K562 (cell line): ENCODE data around the gene PLCB1. TPM values are rescaled to one million over a fixed set of nuclear protein-coding genes. Genes with fewer than 3 reads are reported as not detected.

Experiments
- ATAC-seq: fragments of 200-7000 bp; cut with Tn5 transposase; 3 replicates; pipeline ENCODE4 v1.9.1; 2020; ENCODE audit warnings: moderate library complexity
- BruUV-seq: library from RNA; stranded (reverse); fragments of 400-500 nt; replicated peaks from 2 replicates; lab custom pipeline; 2021; lab: Mats Ljungman, UMichigan
- CTCF ChIA-PET: fragments of 300-600 bp; formaldehyde crosslinking; extraction: SDS; loops from one replicate; lab custom pipeline; 2021; ENCODE audit warnings: low intra/inter-chr PET ratio; lab: Yijun Ruan, JAX
- POLR2A ChIA-PET: fragments of 300-600, 350-650 bp; sonication (Branson Sonifier 250); formaldehyde crosslinking; extraction: SDS; loops from one replicate; lab custom pipeline; 2021; ENCODE audit warnings: antibody characterized with exemption, inconsistent platforms; lab: Yijun Ruan, JAX
- DNase-seq, 4 experiments: peaks; one replicate each; pipeline versions ENCODE4 v3.0.0 to v3.0.0-alpha.2; 2011 to 2018; ENCODE audit warnings: low spot score in 3 of 4, mixed read lengths in 3 of 4; ENCODE audit errors: extremely low read depth in 1 of 4
- FAIRE-seq: peaks from 2 replicates; lab custom pipeline; 2011; peaks lifted over from hg19 to GRCh38; lab: Jason Lieb, UNC
- H2AFZ ChIP-seq: 2 replicates; pipeline ENCODE4 v1.6.0; 2011; ENCODE audit warnings: low read depth, low read length, control low read depth, inconsistent platforms
- H3K27ac ChIP-seq: fragments of 200-600 bp; 3 replicates; pipeline ENCODE4 v1.8.0; 2011; ENCODE audit warnings: low read depth, mild to moderate bottlenecking, control low read depth, inconsistent platforms, low read length, moderate library complexity, mixed read lengths; ENCODE audit errors: extremely low read depth
- H3K27me3 ChIP-seq, 2 experiments: fragments of 300-600 bp in 1 of 2; 2 replicates in 1 of 2; 3 replicates in 1 of 2; pipeline versions ENCODE4 v1.6.0 to v1.8.0; 2011; ENCODE audit warnings: inconsistent platforms in 2 of 2, low read length in 2 of 2, mild to moderate bottlenecking in 1 of 2, mixed read lengths in 1 of 2, moderate library complexity in 1 of 2; ENCODE audit not compliant: control insufficient read depth in 2 of 2, insufficient read depth in 2 of 2
- H3K36me3 ChIP-seq: fragments of 300-600 bp; 3 replicates; pipeline ENCODE4 v1.8.0; 2011; ENCODE audit warnings: mild to moderate bottlenecking, low read length, inconsistent platforms; ENCODE audit not compliant: control insufficient read depth, insufficient read depth
- H3K4me1 ChIP-seq, 2 experiments: fragments of 200-600 bp in 1 of 2; replicated peaks in 1 of 2; 2 replicates in 1 of 2; 3 replicates in 1 of 2; pipeline versions ENCODE4 v1.5.1 to v1.8.0; 2011; ENCODE audit warnings: inconsistent platforms in 2 of 2, low read length in 2 of 2, mild to moderate bottlenecking in 1 of 2, mixed read lengths in 1 of 2, moderate library complexity in 1 of 2; ENCODE audit not compliant: control insufficient read depth in 2 of 2, insufficient read depth in 2 of 2
- H3K4me2 ChIP-seq: 2 replicates; pipeline ENCODE4 v1.6.1; 2011; ENCODE audit warnings: low read length, control low read depth, inconsistent platforms, mixed read lengths; ENCODE audit not compliant: insufficient read depth
- H3K4me3 ChIP-seq: fragments of 200-600 bp; sonication (generic), shearing (Covaris generic); 2 replicates; pipeline ENCODE4 v1.5.1; 2016; ENCODE audit warnings: control low read depth, inconsistent platforms
- H3K79me2 ChIP-seq: fragments of 200-600 bp; 3 replicates; pipeline ENCODE4 v1.8.0; 2011; ENCODE audit warnings: low read length, inconsistent platforms; ENCODE audit not compliant: control insufficient read depth, insufficient read depth
- H3K9ac ChIP-seq, 2 experiments: 2 replicates each; pipeline versions ENCODE4 v1.6.0 to v1.6.1; 2011; ENCODE audit warnings: low read depth in 2 of 2, low read length in 2 of 2, control low read depth in 1 of 2, inconsistent platforms in 1 of 2, mild to moderate bottlenecking in 1 of 2, mixed read lengths in 1 of 2; ENCODE audit not compliant: insufficient read depth in 1 of 2
- H3K9me1 ChIP-seq: one replicate; pipeline ENCODE4 v1.6.0; 2011; ENCODE audit warnings: inconsistent platforms, mild to moderate bottlenecking, low read length, moderate library complexity; ENCODE audit not compliant: control insufficient read depth, insufficient read depth
- H3K9me3 ChIP-seq: replicated peaks from 2 replicates; pipeline ENCODE4 v1.5.1; 2011; ENCODE audit warnings: low read depth, low read length, inconsistent platforms; ENCODE audit not compliant: control insufficient read depth, insufficient read depth
- H4K20me1 ChIP-seq: replicated peaks from 2 replicates; pipeline ENCODE4 v1.6.1; 2011; ENCODE audit warnings: low read length, inconsistent platforms, mixed read lengths; ENCODE audit not compliant: control insufficient read depth, insufficient read depth
- BCOR ChIP-seq: fragments of 450-650 bp; IDR thresholded peaks from 2 replicates; pipeline ENCODE4 v1.6.1; 2016
- BHLHE40 ChIP-seq: IDR thresholded peaks from 2 replicates; pipeline ENCODE4 v1.6.1; 2011; ENCODE audit warnings: low read length, improper control_type of control experiment
- COPS2 ChIP-seq: fragments of 450-650 bp; conservative IDR thresholded peaks from 2 replicates; pipeline ENCODE4 v1.6.1; 2016; ENCODE audit warnings: mild to moderate bottlenecking, moderate library complexity
- FIP1L1 ChIP-seq: fragments of 200-400 bp; formaldehyde crosslinking; IDR thresholded peaks from 2 replicates; pipeline ENCODE4 v1.6.1; 2018; ENCODE audit warnings: mild to moderate bottlenecking, low read depth, low read length; ENCODE audit not compliant: poor library complexity, severe bottlenecking
- GABPA ChIP-seq: fragments of 200-800 bp; sonication (Bioruptor generic); conservative IDR thresholded peaks from 2 replicates; pipeline ENCODE4 v1.6.1; 2016; ENCODE audit warnings: low read depth, missing genetic modification characterization, missing compliant biosample characterization
- HNRNPLL ChIP-seq: fragments of 200-400 bp; formaldehyde crosslinking; IDR thresholded peaks from 2 replicates; pipeline ENCODE4 v1.6.1; 2017; ENCODE audit warnings: low read length, low read depth, mild to moderate bottlenecking; ENCODE audit not compliant: poor library complexity, severe bottlenecking
- ILF3 ChIP-seq: fragments of 450-650 bp; IDR thresholded peaks from 2 replicates; pipeline ENCODE4 v1.6.1; 2018; ENCODE audit warnings: antibody characterized with exemption, mild to moderate bottlenecking, moderate library complexity, borderline replicate concordance
- NFXL1 ChIP-seq: fragments of 450-650 bp; formaldehyde crosslinking; IDR thresholded peaks from 2 replicates; pipeline ENCODE4 v1.4.0; 2021; ENCODE audit warnings: mild to moderate bottlenecking
- PPARD ChIP-seq: fragments of 250-450 bp; sonication (Bioruptor Pico); IDR thresholded peaks from 2 replicates; pipeline ENCODE4 v1.8.0; 2022; ENCODE audit warnings: inconsistent platforms, mild to moderate bottlenecking, moderate library complexity
- SREBF2 ChIP-seq: sonication (generic); formaldehyde crosslinking; IDR thresholded peaks from 2 replicates; pipeline ENCODE4 v1.4.0; 2020; ENCODE audit warnings: mild to moderate bottlenecking, missing genetic modification reagents
- TRIM25 ChIP-seq: fragments of 450-650 bp; IDR thresholded peaks from 2 replicates; pipeline ENCODE4 v1.7.0; 2016; ENCODE audit warnings: borderline replicate concordance
- ZBTB11 ChIP-seq, 3 experiments: fragments of 200-800 bp in 1 of 3; fragments of 250-450 bp in 1 of 3; fragments of 450-650 bp in 1 of 3; sonication (Bioruptor Pico) in 1 of 3; sonication (Bioruptor generic) in 1 of 3; formaldehyde crosslinking in 1 of 3; IDR thresholded peaks; 2 replicates each; pipeline versions ENCODE4 v1.6.1 to v1.8.0; 2016 to 2022; ENCODE audit warnings: mild to moderate bottlenecking in 2 of 3, missing genetic modification characterization in 2 of 3, missing compliant biosample characterization in 1 of 3, moderate library complexity in 1 of 3
- ZNF174 ChIP-seq: fragments of 250-450 bp; sonication (Bioruptor Pico); IDR thresholded peaks from 2 replicates; pipeline ENCODE4 v1.4.0; 2020; ENCODE audit warnings: mild to moderate bottlenecking
- ZNF764 ChIP-seq: fragments of 250-450 bp; sonication (Bioruptor Pico); IDR thresholded peaks from 2 replicates; pipeline ENCODE4 v1.4.0; 2020; ENCODE audit warnings: low read depth, mild to moderate bottlenecking, moderate library complexity
- WGBS: fragments of 100-300 bp; shearing (Covaris generic); methylation state at CpG from one replicate; pipeline ENCODE4 v1.1.6; 2016; ENCODE audit warnings: low coverage, mixed read lengths; ENCODE audit not compliant: insufficient coverage; ENCODE audit errors: missing lambda C conversion rate; 5-methylcytosine and 5-hydroxymethylcytosine counted together
- in situ Hi-C: fragments of 300-500 bp; cut with MboI; formaldehyde crosslinking; loops from 4 replicates; pipeline ENCODE4 v1.15.0; 2018; ENCODE audit warnings: inconsistent platforms, mixed read lengths
- intact Hi-C: fragments of 100-400 bp; cut with micrococcal nuclease; formaldehyde crosslinking; loops from 2 replicates; pipeline ENCODE4 v1.14.2; 2022
- polyA plus RNA-seq, 8 experiments: library from polyadenylated mRNA; depleted of rRNA in 4 of 8; stranded (reverse) in 5 of 8; unstranded in 3 of 8; fragments of >200 nt; fragmentation: Nextera tagmentation in 2 of 8; fragmentation: Illumina TruSeq in 1 of 8; extraction: Ambion mirVana in 2 of 8; extraction: Trizol in 1 of 8; gene quantifications; 2 replicates each; pipeline versions ENCODE4 v1.2.1 to v1.2.3, GENCODE V29; 2011 to 2014; ENCODE audit warnings: inconsistent platforms in 1 of 8, missing spikeins in 1 of 8
- total RNA-seq, 7 experiments: library from RNA; depleted of rRNA in 6 of 7; stranded (reverse); fragments of >200 nt in 6 of 7; fragmentation: Illumina TruSeq in 2 of 7; extraction: Trizol in 2 of 7; gene quantifications; 2 replicates each; pipeline versions ENCODE4 v1.2.1 to v1.2.3, GENCODE V29; 2011 to 2021; ENCODE audit warnings: low replicate concordance in 1 of 7
- TF ChIP-seq, protein P1 (sequence below): fragments of 450-650 bp; IDR thresholded peaks from 2 replicates; pipeline ENCODE4 v1.6.1; 2016; ENCODE audit warnings: antibody characterized with exemption
- TF ChIP-seq, protein P2 (sequence below): IDR thresholded peaks from 2 replicates; pipeline ENCODE4 v1.6.1; 2014; ENCODE audit warnings: antibody characterized with exemption

PLCB1 gene
- total and polyA plus RNA-seq, 9 of the 15 experiments (the other 6 are each of a cell fraction or from before 2014, with no cell fraction given), result 0.34 to 3.1 (median 1.3) TPM

DNA sequence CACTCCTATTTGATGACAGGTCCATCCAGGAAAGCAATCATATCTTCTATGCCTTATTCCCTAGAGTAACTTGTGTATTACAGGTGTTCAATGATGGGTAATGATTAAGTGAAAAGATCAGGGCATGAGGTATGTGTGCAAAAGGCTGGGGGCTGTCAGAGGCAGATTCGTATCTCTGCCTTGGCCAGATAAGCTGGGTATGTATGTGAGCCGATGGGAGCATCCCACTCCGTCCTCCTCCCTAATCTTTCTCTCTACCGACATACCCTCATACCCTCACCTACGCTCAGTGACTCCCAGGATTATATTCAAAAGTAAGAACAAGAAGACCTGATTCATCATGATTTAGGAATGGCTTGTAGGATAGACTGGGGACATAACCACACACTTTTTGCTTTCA, 238.7 kb downstream of the PLCB1 start:
- Histone ChIP-seq H3K9me3 (no peaks in the 10 kb centered on the region), H3K36me3 (no peaks in the 10 kb centered on the region), H4K20me1 (no peaks in the 10 kb centered on the region), H3K27me3 (no peaks in the 10 kb centered on the region), H3K4me3 (no peak overlapping the region), H3K9me1 (no peaks in the 10 kb centered on the region), H2AFZ (no peak overlapping the region), H3K9ac (no peak overlapping the region), H3K79me2 (no peaks in the 10 kb centered on the region), H3K4me1 (no peaks in the 10 kb centered on the region), H3K27ac (no peak overlapping the region), H3K4me2 (no peak overlapping the region)
- FAIRE-seq (no peak), DNase-seq (no peak), ATAC-seq (no peak)
- WGBS, result 0% methylated on average over 4 of the region's 5 CpGs
- in situ Hi-C loops (no loop called here), intact Hi-C loops (no loop called here)
- CTCF ChIA-PET, result no interaction called here
- POLR2A ChIA-PET, result interaction anchor here (0.7 kb wide), 1 partner anchor 307 kb away, joined by 6 read pairs; no protein-coding TSS in a partner anchor
- no TSS peak for BruUV-seq
- no peak for TF ChIP-seq BHLHE40
- TF ChIP-seq, protein P1, sequence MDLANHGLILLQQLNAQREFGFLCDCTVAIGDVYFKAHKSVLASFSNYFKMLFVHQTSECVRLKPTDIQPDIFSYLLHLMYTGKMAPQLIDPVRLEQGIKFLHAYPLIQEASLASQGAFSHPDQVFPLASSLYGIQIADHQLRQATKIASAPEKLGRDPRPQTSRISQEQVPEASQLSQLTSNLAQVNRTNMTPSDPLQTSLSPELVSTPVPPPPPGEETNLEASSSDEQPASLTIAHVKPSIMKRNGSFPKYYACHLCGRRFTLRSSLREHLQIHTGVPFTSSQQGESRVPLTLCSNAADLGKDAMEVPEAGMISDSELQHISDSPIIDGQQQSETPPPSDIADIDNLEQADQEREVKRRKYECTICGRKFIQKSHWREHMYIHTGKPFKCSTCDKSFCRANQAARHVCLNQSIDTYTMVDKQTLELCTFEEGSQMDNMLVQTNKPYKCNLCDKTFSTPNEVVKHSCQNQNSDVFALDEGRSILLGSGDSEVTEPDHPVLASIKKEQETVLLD, result no peak
- no peak for TF ChIP-seq BCOR
- TF ChIP-seq ZNF764 (CRISPR knock-in tag), result no peak
- no peak for TF ChIP-seq ZBTB11 (CRISPR knock-in tag; IDR thresholded peaks at IDR 0.05)
- TF ChIP-seq COPS2, result no peak
- no peak for TF ChIP-seq FIP1L1
- TF ChIP-seq, protein P2, sequence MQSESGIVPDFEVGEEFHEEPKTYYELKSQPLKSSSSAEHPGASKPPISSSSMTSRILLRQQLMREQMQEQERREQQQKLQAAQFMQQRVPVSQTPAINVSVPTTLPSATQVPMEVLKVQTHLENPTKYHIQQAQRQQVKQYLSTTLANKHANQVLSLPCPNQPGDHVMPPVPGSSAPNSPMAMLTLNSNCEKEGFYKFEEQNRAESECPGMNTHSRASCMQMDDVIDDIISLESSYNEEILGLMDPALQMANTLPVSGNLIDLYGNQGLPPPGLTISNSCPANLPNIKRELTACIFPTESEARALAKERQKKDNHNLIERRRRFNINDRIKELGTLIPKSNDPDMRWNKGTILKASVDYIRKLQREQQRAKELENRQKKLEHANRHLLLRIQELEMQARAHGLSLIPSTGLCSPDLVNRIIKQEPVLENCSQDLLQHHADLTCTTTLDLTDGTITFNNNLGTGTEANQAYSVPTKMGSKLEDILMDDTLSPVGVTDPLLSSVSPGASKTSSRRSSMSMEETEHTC, result no peak
- no peak for TF ChIP-seq ILF3
- no peak for TF ChIP-seq HNRNPLL
- TF ChIP-seq ZNF174, result no peak
- no peak for TF ChIP-seq TRIM25
- no peak for TF ChIP-seq NFXL1 (CRISPR knock-in tag)
- no peak for TF ChIP-seq SREBF2 (CRISPR knock-in tag)
- no peak for TF ChIP-seq PPARD (CRISPR knock-in tag)
- no peak for TF ChIP-seq GABPA (tag)
